Endothelial cell of umbilical vein (primary cell): Measurements from ENCODE around the gene MAPK8IP3. TPM values are rescaled to one million over a fixed set of nuclear protein-coding genes. Genes with fewer than 3 reads are reported as not detected.

Experiments used
- BruUV-seq: library from RNA; stranded (reverse); fragments of 400-500 nt; replicated peaks from 2 replicates; lab custom pipeline; 2021; lab: Mats Ljungman, UMichigan
- CTCF ChIA-PET: fragments of 300-600, 350-600 bp; sonication (Branson Sonifier 250); formaldehyde crosslinking; loops from one replicate; lab custom pipeline; 2021; ENCODE audit warnings: antibody characterized with exemption, inconsistent platforms; lab: Charles Lee
- POLR2A ChIA-PET: fragments of 300-600, 350-600 bp; sonication (Branson Sonifier 250); formaldehyde crosslinking; loops from one replicate; lab custom pipeline; 2021; ENCODE audit warnings: antibody characterized with exemption, inconsistent platforms; lab: Charles Lee
- DNase-seq: peaks from one replicate; pipeline ENCODE4 v3.0.0-alpha.2; 2011; ENCODE audit warnings: low read depth, low spot score
- FAIRE-seq: peaks from 2 replicates; lab custom pipeline; 2011; peaks lifted over from hg19 to GRCh38; lab: Jason Lieb, UNC
- H2AFZ ChIP-seq: 2 replicates; pipeline ENCODE4 v1.6.0; 2012; ENCODE audit warnings: low read depth, low read length, control low read depth, inconsistent platforms
- H3K27ac ChIP-seq: 2 replicates; pipeline ENCODE4 v1.5.1; 2011; ENCODE audit warnings: low read depth, mild to moderate bottlenecking, control low read depth, low read length, moderate library complexity; ENCODE audit not compliant: insufficient read depth
- H3K27me3 ChIP-seq, 2 experiments: 2 replicates each; pipeline versions ENCODE4 v1.6.0 to v1.6.1; 2011; ENCODE audit warnings: low read length in 2 of 2, mixed read lengths in 1 of 2; ENCODE audit not compliant: control insufficient read depth in 2 of 2, insufficient read depth in 2 of 2
- H3K36me3 ChIP-seq, 2 experiments: 2 replicates in 1 of 2; 3 replicates in 1 of 2; pipeline ENCODE4 v1.5.1; 2011; ENCODE audit warnings: low read length in 2 of 2, mild to moderate bottlenecking in 1 of 2, moderate library complexity in 1 of 2; ENCODE audit not compliant: control insufficient read depth in 2 of 2, insufficient read depth in 2 of 2; ENCODE audit errors: extremely low read depth in 1 of 2
- H3K4me1 ChIP-seq: 3 replicates; pipeline ENCODE4 v1.5.1; 2011; ENCODE audit warnings: mild to moderate bottlenecking, low read length; ENCODE audit not compliant: control insufficient read depth, insufficient read depth; ENCODE audit errors: extremely low read depth
- H3K4me2 ChIP-seq: 2 replicates; pipeline ENCODE4 v1.6.1; 2011; ENCODE audit warnings: low read length, control low read depth, mixed read lengths; ENCODE audit not compliant: insufficient read depth
- H3K4me3 ChIP-seq, 3 experiments: fragments of 200-600 bp in 1 of 3; sonication (generic), shearing (Covaris generic) in 1 of 3; replicated peaks in 1 of 3; 2 replicates each; pipeline ENCODE4 v1.5.1; 2011 to 2016; ENCODE audit warnings: control low read depth in 3 of 3, low read length in 3 of 3, mild to moderate bottlenecking in 2 of 3, inconsistent platforms in 1 of 3, low read depth in 1 of 3, moderate library complexity in 1 of 3; ENCODE audit not compliant: insufficient read depth in 1 of 3
- H3K79me2 ChIP-seq: 2 replicates; pipeline ENCODE4 v1.6.0; 2012; ENCODE audit warnings: low read length, inconsistent platforms; ENCODE audit not compliant: control insufficient read depth, insufficient read depth
- H3K9ac ChIP-seq: replicated peaks from 2 replicates; pipeline ENCODE3; 2011; ENCODE audit warnings: low read length, control low read depth; ENCODE audit not compliant: insufficient read depth; ENCODE audit errors: extremely low read depth
- H3K9me1 ChIP-seq: replicated peaks from 3 replicates; pipeline ENCODE4 v1.6.0; 2011; ENCODE audit warnings: mild to moderate bottlenecking, low read length; ENCODE audit not compliant: control insufficient read depth, insufficient read depth; ENCODE audit errors: extremely low read depth
- H3K9me3 ChIP-seq: replicated peaks from 2 replicates; pipeline ENCODE4 v1.5.1; 2012; ENCODE audit warnings: low read length, inconsistent platforms; ENCODE audit not compliant: control insufficient read depth, insufficient read depth
- H4K20me1 ChIP-seq: replicated peaks from 2 replicates; pipeline ENCODE3; 2011; ENCODE audit warnings: mild to moderate bottlenecking, low read length; ENCODE audit not compliant: control insufficient read depth, insufficient read depth; ENCODE audit errors: extremely low read depth
- EZH2 ChIP-seq: IDR thresholded peaks from 2 replicates; pipeline ENCODE4 v1.6.1; 2012; ENCODE audit warnings: borderline replicate concordance, low read depth, mild to moderate bottlenecking, moderate library complexity, low read length, inconsistent platforms; ENCODE audit not compliant: severe bottlenecking
- FOS ChIP-seq: IDR thresholded peaks from 2 replicates; pipeline ENCODE4 v1.6.1; 2011; ENCODE audit warnings: mild to moderate bottlenecking, low read length, moderate library complexity, borderline replicate concordance; ENCODE audit not compliant: insufficient read depth
- GATA2 ChIP-seq: IDR thresholded peaks from 2 replicates; pipeline ENCODE4 v1.7.0; 2011; ENCODE audit warnings: low read depth, mild to moderate bottlenecking, moderate library complexity, mixed read lengths, low read length; ENCODE audit not compliant: insufficient read length, insufficient read depth
- JUN ChIP-seq: IDR thresholded peaks from 2 replicates; pipeline ENCODE4 v1.6.1; 2011; ENCODE audit warnings: borderline replicate concordance, low read depth; ENCODE audit not compliant: insufficient read length, insufficient read depth
- MYC ChIP-seq: IDR thresholded peaks from one replicate; pipeline ENCODE4 v1.6.1; 2011; ENCODE audit warnings: mild to moderate bottlenecking, low read depth, low read length
- POLR2A ChIP-seq: IDR thresholded peaks from 2 replicates; pipeline ENCODE4 v1.6.1; 2012; ENCODE audit warnings: low read depth, mild to moderate bottlenecking, control low read depth, low read length
- POLR2AphosphoS5 ChIP-seq: IDR thresholded peaks from 2 replicates; pipeline ENCODE4 v1.6.1; 2012; ENCODE audit warnings: low read depth, mild to moderate bottlenecking, control low read depth, low read length, moderate library complexity; ENCODE audit not compliant: insufficient read depth
- dilution Hi-C: fragments of 300-500 bp; cut with MboI; formaldehyde crosslinking; loops from one replicate; pipeline ENCODE4 v1.15.0; 2019; ENCODE audit warnings: low sequenced_read_pairs; ENCODE audit not compliant: extremely low pct_ligation_motif_present
- intact Hi-C: fragments of 100-400 bp; cut with micrococcal nuclease; formaldehyde crosslinking; loops from one replicate; pipeline ENCODE4 v1.10.0; 2022
- polyA plus RNA-seq, 4 experiments: library from polyadenylated mRNA; depleted of rRNA in 3 of 4; stranded (reverse) in 3 of 4; unstranded in 1 of 4; fragments of >200 nt; gene quantifications; 2 replicates each; pipeline versions ENCODE4 v1.2.1 to v1.2.3, GENCODE V29; 2011 to 2012; ENCODE audit warnings: missing spikeins in 1 of 4
- total RNA-seq: library from RNA; stranded (reverse); gene quantifications from 2 replicates; pipeline ENCODE4 v1.2.3, GENCODE V29; 2021

MAPK8IP3 gene
- total and polyA plus RNA-seq, 2 donors (not counting 3 experiments of a cell fraction or from before 2014, with no cell fraction given): 40.7 to 92.2 TPM

DNA sequence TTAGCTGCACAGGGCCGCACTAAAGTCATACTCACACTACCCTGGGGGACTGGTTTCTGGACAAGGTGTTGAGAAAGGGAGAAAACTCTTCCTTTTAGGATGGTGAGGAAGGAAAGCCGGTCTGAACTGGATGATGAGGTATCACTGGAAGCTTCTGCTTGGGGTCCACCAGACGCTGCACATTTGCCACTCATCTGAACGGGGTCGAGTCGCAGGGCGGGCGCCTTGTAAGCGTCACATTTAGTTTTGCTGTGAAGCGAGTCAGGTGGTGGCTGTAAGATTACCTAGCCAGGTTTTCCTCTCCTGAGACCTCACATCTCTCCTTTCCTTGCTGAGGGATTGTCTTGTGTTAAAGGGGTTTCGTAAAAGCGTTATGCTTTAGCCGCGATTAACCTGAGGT is 25.6 kb upstream of the MAPK8IP3 start:
- Histone ChIP-seq H4K20me1 (no peaks in the 10 kb centered on the region), H2AFZ (no peak overlapping the region), H3K27me3 (no peaks in the 10 kb centered on the region), H3K27ac (no peak overlapping the region), H3K4me2 (no peak overlapping the region), H3K9ac (no peak overlapping the region), H3K9me1 (no peaks in the 10 kb centered on the region), H3K9me3 (no peaks in the 10 kb centered on the region), H3K4me3 (no peak overlapping the region), H3K36me3 (peaks cover 2 to 8% of the 10 kb centered on the region in 2 experiments), H3K79me2 (peaks cover 57% of the 10 kb centered on the region), H3K4me1 (peaks cover 5% of the 10 kb centered on the region)
- CTCF ChIA-PET: interaction anchor here (1.2 kb wide), 1 partner anchor 25 kb away, joined by 3 read pairs; no protein-coding TSS in a partner anchor
- FAIRE-seq: no peak
- intact Hi-C loops (no loop called here), dilution Hi-C loops (no loop called here)
- TF ChIP-seq GATA2 (no peak), EZH2 (no peak), POLR2A (no peak), FOS (no peak), POLR2AphosphoS5 (no peak), JUN (no peak), MYC (no peak)
- POLR2A ChIA-PET: no interaction called here
- no TSS peak for BruUV-seq
- DNase-seq: no peak

DNA sequence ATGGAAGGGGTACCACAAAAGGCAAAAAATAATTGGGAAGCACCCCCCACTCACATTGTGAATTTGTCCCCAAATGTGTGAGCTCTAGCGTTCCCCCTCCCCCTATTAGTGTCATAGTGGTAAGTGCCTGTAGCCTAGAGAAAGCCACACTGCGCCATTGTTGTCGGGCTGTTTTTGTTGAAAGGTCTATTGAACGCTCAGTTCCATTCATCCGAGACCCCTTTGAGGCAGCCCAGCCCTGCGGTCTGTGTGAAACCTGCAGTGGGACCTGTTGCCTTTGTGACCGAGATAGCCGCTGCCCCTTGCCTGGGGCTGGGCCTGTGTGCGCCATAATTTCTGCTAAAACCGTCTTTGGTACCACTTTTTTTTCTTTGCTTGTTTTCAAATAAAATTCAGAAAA is 25.0 kb upstream of the MAPK8IP3 start:
- ChIA-PET CTCF (interaction anchor here (1.2 kb wide), 1 partner anchor 24 kb away, joined by 3 read pairs; no protein-coding TSS in a partner anchor), POLR2A (no interaction called here)
- intact Hi-C loops: no loop called here
- Histone ChIP-seq H3K79me2 (peaks cover 63% of the 10 kb centered on the region), H3K36me3 (peaks cover 2 to 3% of the 10 kb centered on the region in 2 experiments), H4K20me1 (no peaks in the 10 kb centered on the region), H3K4me3 (no peak overlapping the region), H3K4me2 (no peak overlapping the region), H3K9me3 (no peaks in the 10 kb centered on the region), H3K27ac (no peak overlapping the region), H3K9ac (no peak overlapping the region), H2AFZ (no peak overlapping the region), H3K27me3 (no peaks in the 10 kb centered on the region), H3K9me1 (no peaks in the 10 kb centered on the region), H3K4me1 (peaks cover 5% of the 10 kb centered on the region)
- no TSS peak for BruUV-seq
- no peak for DNase-seq
- dilution Hi-C loops: no loop called here
- no peak for TF ChIP-seq POLR2A
- no peak for FAIRE-seq
